ENCODE results near the gene BPTF. TPM values are rescaled to one million over a fixed set of nuclear protein-coding genes. Genes with fewer than 3 reads are reported as not detected.

Gene BPTF
- total RNA-seq, 1 donor from 2014 or later = 146 TPM

Other genes starting within 250 kb of the BPTF start
- 40.6 TPM for gene NOL11, start 107.6 kb upstream of the BPTF start, total RNA-seq (ENCODE audit: unreplicated experiment)
- gene C17orf58, start 171.0 kb downstream of the BPTF start, total RNA-seq (ENCODE audit: unreplicated experiment) = 9.9 TPM
- gene KPNA2, start 210.2 kb downstream of the BPTF start, total RNA-seq (ENCODE audit: unreplicated experiment) = 223 TPM